HG03354 (cell line): Measurements from ENCODE around the gene FAM168A.

Source experiments
- ATAC-seq: cut with Tn5 transposase; IDR thresholded peaks from one replicate; pipeline ENCODE4 v1.9.1; 2021; ENCODE audit warnings: mild to moderate bottlenecking; ENCODE audit not compliant: unreplicated experiment, poor library complexity, severe bottlenecking

The FAM168A gene

GRCh38 chr11:73409431-73409830 is 188.5 kb downstream of the FAM168A start:
- ATAC-seq, result no peak

- no peak for ATAC-seq
These were observed 191.3 kb downstream of the FAM168A start for GRCh38 chr11:73406619-73407018.

DNA sequence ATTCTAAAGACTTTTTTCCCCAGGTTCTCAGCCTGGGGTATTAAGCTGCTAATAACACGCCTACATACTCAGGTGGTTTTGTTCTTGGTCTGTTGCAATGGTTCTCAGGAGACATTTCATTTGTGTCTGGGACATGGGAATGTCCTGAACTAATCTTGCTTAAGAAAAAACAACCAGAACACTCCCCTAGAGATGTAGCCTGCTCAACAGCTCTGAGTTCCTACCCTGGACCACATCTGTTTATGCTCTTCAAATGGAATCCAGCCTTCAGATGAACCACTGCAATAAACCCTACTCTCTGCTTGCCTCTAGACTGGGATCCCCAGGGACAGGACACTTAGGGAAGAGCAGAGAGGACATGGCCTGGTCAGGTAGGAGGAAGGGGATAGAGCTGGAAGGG is 191.8 kb downstream of the FAM168A start:
- no peak for ATAC-seq

DNA sequence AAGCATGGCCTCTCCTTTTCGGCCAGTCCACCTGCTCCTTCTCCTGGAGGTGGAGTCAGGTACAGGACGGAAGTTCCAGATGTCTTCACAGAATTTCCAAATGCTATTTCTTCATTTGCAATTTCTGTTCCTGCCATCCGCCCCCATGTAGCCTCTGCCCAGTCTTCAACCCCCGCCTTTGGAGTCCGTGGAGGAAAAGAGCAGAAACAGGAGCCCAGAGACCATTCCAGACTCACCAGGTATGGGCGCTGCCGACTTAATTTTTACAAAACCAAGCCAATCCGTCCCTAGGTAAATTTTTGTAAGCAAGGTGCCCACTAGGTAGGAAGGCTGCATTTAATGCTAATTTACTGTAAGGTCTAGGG is 192.8 kb downstream of the FAM168A start:
- ATAC-seq, result no peak

GRCh38 chr11:73404506-73405145 is 193.3 kb downstream of the FAM168A start:
- ATAC-seq, result no peak

DNA sequence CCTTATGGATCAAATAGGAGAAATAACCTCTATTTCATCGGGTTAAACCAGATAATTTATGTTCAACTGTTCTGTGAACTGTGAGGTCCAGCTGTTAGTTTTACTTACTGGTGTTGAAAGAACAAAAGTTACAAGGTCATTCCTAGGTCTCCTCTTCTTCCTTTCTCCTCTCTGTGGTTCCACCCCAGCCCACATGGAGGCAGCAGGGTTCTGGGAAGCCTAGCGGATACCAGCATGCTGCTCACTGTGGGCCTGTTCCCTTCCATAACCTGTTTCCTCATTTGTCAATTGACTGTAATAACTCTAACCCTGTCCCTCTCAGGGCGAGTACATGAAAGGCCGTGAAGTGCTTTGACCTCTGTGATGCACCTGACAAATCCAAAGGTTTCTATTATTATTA is 193.9 kb downstream of the FAM168A start:
- no peak for ATAC-seq

DNA sequence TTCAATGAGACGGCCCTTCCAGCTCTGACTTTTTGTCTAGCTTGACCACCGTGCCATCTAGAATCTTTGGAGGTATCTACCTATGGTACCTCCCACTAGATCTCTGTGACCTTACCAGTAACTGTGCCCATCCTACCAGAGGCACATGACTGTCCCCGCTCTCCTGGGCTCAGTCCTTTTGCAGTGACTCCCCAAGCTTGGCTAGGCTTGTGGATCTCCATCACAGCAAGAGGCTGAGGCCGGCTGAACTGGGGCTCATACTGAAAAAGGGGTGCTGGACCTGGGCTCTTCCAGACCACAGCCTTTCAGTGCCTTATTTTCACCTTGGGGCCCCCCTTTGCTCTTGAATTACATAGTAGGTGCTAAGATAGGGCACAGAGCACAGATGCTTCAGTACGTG is 194.4 kb downstream of the FAM168A start:
- ATAC-seq, result no peak

- no peak for ATAC-seq
These were observed 195.1 kb downstream of the FAM168A start for GRCh38 chr11:73402834-73403185.

DNA sequence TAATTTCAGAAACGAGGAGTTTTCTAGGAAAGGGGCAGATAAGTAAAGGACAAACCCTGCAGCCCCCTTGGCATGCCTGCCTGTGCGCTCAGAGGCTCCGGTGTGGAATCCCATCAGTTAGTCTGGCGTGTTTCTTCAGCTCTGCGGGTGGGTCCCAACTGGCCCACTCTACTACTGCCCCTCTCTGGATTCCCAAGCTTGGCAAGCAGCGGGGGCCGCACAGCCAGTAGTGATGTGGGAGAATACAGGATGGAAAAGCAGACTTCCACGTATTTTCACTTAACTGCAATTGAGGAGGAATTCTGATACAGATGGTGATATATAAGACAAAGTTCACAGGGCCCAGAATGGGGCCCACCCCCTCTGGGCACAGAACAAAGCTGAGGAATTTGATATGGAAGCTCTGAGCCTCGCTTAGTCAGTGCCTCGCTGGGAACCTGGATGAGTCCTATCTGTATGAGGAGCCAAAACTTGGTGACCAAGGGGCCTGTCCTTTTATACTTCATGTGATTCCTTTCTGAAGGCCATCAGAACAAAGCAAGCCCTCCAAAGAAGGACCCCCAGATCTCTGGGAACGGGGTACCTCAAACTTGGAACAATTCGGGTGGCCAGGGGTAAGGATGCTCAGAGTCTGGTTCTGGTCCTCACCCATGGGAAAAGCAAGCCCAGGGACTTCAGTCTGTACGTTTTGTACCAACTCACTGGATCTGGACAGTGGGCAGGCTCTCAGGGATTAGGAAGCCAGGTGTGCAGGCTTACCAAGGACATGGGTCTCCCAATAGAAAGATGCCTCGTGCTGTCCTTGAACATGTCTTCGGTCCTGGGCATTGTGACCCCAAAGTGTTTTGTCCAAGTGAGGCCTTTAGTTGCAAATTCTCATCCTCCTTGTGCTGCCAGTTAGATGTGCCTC is 195.7 kb downstream of the FAM168A start:
- ATAC-seq, result no peak

- ATAC-seq, result no peak
These were observed 196.5 kb downstream of the FAM168A start for GRCh38 chr11:73401217-73401923.

GRCh38 chr11:73400293-73400692 is 197.6 kb downstream of the FAM168A start:
- no peak for ATAC-seq

DNA sequence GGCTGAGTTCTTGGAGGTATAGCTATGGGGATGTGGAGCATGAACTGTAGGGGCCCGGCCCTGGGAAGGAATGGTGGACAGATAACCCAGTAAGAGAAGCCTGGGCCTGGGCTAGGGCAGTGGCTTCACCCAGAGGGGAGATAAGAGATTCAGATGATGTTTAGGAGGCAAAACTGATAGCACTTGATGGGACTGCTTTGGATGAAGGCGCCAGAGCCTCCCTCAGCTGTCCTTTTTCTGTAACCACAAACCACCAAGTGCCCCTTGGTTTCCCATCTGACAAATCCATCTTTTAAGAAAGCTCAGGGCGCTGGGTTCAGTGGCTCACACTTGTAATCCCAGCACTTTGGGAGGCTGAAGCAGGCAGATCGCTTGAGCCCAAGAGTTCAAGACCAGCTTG is 198.3 kb downstream of the FAM168A start:
- no peak for ATAC-seq

DNA sequence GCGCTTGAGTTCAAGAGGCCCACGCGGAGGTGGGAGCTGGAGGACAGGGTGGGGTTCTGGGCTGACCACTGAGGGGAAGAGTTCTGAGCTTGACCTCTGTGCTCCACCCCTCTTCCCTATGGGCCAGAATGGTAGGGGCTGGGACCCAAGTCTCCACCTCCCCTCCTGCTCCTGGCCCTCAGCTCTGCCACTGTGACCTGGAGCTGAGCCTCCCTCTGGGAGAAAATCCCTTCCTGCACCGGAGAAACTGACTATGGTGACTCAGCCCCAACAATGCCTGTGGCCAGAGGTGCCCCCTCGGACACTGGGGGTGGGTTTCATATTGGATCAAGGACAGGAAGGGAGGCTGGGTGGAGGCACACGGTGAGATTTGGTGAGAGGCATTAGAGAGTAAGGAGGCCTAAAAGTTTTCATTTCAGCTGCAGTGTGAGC is 198.7 kb downstream of the FAM168A start:
- no peak for ATAC-seq

- no peak for ATAC-seq
These were observed 199.2 kb downstream of the FAM168A start for GRCh38 chr11:73398721-73399120.

- ATAC-seq, result no peak
These were observed 199.8 kb downstream of the FAM168A start for GRCh38 chr11:73398132-73398526.

- no peak for ATAC-seq
These were observed 200.3 kb downstream of the FAM168A start for GRCh38 chr11:73397468-73398131.

DNA sequence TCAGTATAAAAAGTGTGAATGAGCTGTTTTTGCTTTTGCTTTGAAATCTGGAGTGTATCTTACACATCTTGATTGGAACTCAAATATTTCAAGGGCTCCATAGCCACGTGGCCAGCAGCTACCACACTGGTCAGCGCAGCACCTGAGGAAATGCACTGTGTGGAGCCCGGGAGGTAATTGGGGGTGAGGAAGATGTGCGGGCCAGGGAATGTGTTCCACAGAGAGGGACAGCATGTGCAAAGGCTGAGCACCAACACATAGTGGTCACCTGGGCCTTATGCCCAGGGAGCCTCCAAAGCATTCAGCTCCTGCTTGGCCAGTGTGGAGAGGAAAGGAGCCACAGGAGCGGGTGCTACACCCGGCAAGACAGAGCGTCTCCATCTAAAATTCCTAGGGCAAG is 200.9 kb downstream of the FAM168A start:
- no peak for ATAC-seq

GRCh38 chr11:73396251-73396930 is 201.5 kb downstream of the FAM168A start:
- no peak for ATAC-seq

DNA sequence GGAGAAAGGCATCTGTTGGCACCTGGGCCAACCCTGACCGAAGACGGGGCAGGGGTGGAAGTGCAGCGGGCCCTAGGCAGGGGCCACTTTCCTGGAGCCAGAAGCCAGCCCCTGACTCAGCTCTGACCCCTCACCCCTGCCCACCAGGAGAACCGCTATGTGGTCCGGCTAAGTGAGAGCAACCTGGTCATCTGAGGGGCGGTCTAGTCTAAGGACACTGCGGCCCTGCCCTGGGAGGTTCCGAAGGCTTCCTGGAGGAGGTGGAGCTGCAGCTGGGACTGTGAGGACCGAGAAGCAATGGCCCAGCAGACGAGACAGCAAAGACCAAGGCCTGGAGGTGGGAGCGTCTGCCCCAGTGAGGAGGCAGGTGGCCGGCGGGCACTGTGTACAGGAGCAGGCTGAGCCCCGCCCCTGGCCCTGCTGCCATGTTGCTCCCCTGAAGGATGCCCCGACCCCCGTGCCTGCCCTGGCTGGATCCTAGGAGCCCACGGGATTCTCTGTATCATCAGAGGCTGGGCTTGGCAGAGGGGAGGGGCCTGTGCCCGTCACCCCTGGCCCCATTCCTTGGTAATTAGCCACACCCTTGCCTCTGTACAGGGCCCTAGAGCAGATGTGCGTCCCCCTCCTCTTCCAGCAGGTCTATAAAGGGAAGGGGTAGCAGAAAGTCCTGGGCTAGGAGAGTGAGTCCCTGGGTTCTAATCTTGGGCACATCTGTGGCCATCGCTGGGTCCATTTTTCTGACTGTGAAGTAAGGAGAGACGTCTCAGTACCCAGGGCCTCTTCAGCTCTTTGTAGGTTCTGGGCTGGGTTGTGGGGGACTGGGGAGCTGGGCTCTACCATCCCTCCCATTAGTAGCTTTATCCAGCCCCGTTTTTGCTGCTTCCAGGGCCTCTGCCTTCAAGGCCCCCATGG is 202.4 kb downstream of the FAM168A start:
- ATAC-seq, result no peak
